LNCAP (cell line): ENCODE data around the gene HTRA1.

Experiments
- TF ChIP-seq, protein P1 (sequence below): fragments of 450-650 bp; IDR thresholded peaks from 2 replicates; pipeline ENCODE4 v1.5.1; 2017; ENCODE audit warnings: mild to moderate bottlenecking

HTRA1 gene

DNA sequence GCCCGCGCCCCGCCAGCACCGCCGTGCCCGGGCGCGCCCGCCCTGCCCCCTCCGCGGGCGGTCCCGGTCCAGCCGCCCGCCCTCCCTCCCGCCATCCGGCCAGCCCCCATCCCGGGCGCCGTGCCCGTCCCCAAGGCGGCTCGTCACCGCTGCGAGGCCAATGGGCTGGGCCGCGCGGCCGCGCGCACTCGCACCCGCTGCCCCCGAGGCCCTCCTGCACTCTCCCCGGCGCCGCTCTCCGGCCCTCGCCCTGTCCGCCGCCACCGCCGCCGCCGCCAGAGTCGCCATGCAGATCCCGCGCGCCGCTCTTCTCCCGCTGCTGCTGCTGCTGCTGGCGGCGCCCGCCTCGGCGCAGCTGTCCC is at the start of gene HTRA1:
TSS of gene HTRA1 (plus strand) at position 187 of the 362 bp plus-strand sequence. CDS start at position 287, 100 bp downstream.
- TF ChIP-seq, protein P1, sequence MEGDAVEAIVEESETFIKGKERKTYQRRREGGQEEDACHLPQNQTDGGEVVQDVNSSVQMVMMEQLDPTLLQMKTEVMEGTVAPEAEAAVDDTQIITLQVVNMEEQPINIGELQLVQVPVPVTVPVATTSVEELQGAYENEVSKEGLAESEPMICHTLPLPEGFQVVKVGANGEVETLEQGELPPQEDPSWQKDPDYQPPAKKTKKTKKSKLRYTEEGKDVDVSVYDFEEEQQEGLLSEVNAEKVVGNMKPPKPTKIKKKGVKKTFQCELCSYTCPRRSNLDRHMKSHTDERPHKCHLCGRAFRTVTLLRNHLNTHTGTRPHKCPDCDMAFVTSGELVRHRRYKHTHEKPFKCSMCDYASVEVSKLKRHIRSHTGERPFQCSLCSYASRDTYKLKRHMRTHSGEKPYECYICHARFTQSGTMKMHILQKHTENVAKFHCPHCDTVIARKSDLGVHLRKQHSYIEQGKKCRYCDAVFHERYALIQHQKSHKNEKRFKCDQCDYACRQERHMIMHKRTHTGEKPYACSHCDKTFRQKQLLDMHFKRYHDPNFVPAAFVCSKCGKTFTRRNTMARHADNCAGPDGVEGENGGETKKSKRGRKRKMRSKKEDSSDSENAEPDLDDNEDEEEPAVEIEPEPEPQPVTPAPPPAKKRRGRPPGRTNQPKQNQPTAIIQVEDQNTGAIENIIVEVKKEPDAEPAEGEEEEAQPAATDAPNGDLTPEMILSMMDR = no peak

DNA sequence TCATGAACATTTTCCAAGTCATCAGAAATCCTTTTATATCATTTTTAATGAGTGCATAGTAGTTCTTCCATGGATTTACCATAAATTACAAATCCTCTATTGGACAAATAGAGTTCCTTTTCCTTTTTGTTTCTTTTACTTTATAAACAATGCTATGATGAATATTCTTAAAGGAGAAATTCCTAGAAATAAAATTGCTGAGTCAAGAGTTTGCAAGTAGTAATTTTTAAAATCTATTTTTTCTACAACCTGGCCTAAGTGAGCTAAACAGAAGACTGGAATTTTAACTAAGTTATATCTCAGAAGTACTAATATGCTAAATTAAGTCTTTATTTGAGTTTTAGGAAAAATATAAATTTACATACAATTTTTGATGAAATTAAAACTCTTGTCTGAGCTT is 48.0 kb upstream of the HTRA1 start:
- TF ChIP-seq, protein P1 = no peak

DNA sequence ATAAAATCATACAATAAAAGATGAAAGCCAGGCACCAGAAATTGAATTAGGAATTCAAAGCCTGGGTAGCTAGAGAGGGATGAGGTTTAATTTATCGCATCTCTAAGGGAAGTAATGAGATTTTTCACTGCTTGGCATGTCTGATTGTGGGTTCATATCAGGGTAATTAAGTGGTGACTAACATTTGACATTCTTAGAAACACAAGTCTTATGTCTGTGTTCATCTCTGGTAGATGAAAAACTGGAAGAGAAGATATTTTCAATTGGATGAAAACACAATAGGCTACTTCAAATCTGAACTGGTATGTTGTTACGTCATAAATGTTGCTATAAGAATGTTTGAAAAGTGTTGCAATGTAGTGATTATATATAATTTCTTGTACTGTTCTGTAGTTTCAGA is 43.7 kb upstream of the HTRA1 start:
- TF ChIP-seq, protein P1 = no peak

DNA sequence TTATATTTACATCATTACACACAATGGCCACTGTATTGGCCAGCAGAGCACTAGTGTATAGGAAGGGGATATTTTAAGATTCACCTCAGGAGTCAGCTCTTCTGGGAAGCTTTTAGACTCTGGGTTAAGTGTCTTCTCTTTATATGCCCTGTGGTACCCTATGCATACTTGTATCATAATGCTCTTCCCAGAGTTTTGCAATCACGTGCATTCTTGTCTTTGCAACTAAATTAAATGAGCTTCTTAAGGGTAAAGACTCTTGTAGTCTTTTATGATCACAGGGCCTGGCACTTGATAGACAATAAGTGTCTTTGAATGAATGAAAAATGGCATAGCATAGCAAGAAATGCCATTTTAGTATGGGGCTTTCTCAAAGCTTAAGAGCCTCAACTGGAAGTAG is 42.3 kb upstream of the HTRA1 start:
- TF ChIP-seq, protein P1 = no peak

DNA sequence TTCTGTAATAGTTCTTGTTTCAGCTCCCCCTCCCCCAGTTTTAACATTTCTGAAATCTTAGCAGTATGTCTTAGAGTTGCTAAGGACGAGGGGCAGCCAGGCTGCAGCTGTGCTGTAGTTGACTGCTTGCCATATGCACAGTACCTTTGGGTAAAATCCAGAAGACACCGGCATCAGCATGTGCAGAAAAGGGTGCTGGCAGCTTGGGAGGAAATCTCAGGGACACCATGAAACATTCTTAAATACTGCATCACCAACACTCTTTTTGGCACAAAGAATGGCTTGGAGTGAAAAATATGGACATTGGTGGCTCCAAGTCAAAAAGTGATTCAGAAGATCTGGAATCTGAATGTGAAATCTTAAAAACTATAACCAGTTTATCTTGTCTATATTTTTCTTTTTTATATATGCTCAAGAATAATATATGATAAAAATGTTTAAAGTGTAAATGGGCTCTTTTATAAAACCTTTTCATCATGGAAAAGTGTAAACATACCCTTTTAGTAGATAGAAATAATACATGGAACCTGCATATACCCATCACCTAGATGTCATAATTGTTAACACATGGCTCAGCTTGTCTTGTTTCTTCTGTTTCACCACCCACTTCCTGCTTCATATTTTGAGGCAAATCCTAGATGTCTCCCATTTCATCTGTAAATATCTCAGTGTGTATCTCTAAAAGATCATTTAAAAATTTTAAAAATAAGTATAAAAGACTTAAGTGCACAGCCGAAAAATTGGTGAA is 41.3 kb upstream of the HTRA1 start:
- TF ChIP-seq, protein P1 = no peak

DNA sequence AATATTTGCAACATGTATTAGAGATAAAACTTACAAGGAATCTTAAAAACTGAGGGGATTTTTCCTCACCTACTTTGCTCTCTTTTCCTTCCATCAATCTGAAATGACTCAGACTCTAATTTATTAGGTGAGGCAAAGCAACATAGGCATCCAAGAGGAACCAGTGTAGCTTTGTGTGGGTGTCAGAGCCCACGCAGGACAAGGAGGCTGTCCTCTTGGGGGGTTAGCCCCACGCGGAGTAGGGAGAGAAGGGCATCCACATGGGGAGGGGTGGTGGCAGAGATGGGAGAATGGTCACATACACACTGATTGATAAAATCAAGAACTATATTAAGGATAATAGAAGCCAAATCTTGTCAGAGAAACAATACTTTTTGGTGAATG is 40.7 kb upstream of the HTRA1 start:
- TF ChIP-seq, protein P1 = no peak

DNA sequence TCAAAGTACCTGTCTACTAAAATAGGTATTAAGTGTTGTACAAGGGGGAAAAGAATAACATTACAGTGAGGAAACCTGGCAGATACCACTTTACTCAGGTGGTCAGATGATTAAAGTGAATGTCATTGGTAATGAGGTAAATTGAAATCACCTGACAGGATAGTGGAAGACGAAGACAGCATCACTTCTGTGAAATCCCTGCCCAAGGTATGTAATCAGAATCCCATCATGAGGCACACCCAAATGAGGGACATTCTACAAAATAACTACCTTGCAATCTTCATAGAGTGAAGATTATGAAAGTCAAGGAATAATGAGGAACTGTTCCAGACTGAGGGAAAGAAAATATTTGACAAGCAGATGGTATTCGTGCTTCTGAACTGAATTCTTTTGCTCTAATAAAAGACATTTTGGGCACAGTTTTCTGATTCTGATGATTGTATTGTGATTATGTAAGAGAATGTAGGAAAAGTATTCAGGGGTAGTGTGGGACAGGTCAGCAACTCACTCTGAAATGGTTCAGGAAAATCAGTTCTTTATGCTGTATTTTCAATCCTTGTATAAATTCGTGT is 40.2 kb upstream of the HTRA1 start:
- TF ChIP-seq, protein P1 = no peak
